ENCODE results near the gene HEATR9.

GRCh38 chr17:35825206-35825605 lies 43.5 kb downstream of the HEATR9 start:
- TF ChIP-seq FOXP2 (optimal IDR thresholded peaks at IDR 0.05; ENCODE audit: control extremely low read depth, extremely low read length, insufficient read depth) (no peak), POLR2AphosphoS5 (IDR thresholded peaks at IDR 0.05; ENCODE audit: borderline replicate concordance, low read depth, low read length) (no peak)
